IPS-11a (cell line): ENCODE measurements around the gene ALK.
"Not testable (repeated sequence)": the region's sequence is repeated elsewhere in the genome, so short reads cannot be mapped to it uniquely, and the experiment has no call there.

ENCODE experiments used
- H3K4me3 ChIP-seq: one replicate; pipeline ENCODE4 v1.5.1; 2013; ENCODE audit warnings: low read depth, low read length, control low read depth

The ALK gene

GRCh38 chr2:29761278-29761677 is 160.1 kb downstream of the ALK start:
- no peak overlapping the region for H3K4me3 ChIP-seq

- no peak overlapping the region for H3K4me3 ChIP-seq
Observed at GRCh38 chr2:29760008-29760407, 161.4 kb downstream of the ALK start.

- no peak overlapping the region for H3K4me3 ChIP-seq
Observed at GRCh38 chr2:29759360-29759759, 162.0 kb downstream of the ALK start.

GRCh38 chr2:29755829-29756228 is 165.6 kb downstream of the ALK start:
- no peak overlapping the region for H3K4me3 ChIP-seq

GRCh38 chr2:29755233-29755632 is 166.2 kb downstream of the ALK start:
- H3K4me3 ChIP-seq = no peak overlapping the region

- no peak overlapping the region for H3K4me3 ChIP-seq
Observed at GRCh38 chr2:29753671-29754444, 167.5 kb downstream of the ALK start.

GRCh38 chr2:29751390-29751789 is 170.0 kb downstream of the ALK start:
- H3K4me3 ChIP-seq = no peak overlapping the region

GRCh38 chr2:29750463-29750862 is 170.9 kb downstream of the ALK start:
- H3K4me3 ChIP-seq = not testable (repeated sequence)

GRCh38 chr2:29749843-29750242 is 171.5 kb downstream of the ALK start:
- H3K4me3 ChIP-seq = no peak overlapping the region

- H3K4me3 ChIP-seq = no peak overlapping the region
Observed at GRCh38 chr2:29749041-29749440, 172.3 kb downstream of the ALK start.

- no peak overlapping the region for H3K4me3 ChIP-seq
Observed at GRCh38 chr2:29747786-29748470, 173.5 kb downstream of the ALK start.

GRCh38 chr2:29744976-29745375 is 176.4 kb downstream of the ALK start:
- H3K4me3 ChIP-seq = no peak overlapping the region

- H3K4me3 ChIP-seq = no peak overlapping the region
Observed at GRCh38 chr2:29743516-29743915, 177.9 kb downstream of the ALK start.

GRCh38 chr2:29742656-29743055 is 178.7 kb downstream of the ALK start:
- no peak overlapping the region for H3K4me3 ChIP-seq

- no peak overlapping the region for H3K4me3 ChIP-seq
Observed at GRCh38 chr2:29741132-29741531, 180.3 kb downstream of the ALK start.

- no peak overlapping the region for H3K4me3 ChIP-seq
Observed at GRCh38 chr2:29733965-29734364, 187.4 kb downstream of the ALK start.

GRCh38 chr2:29733213-29733612 is 188.2 kb downstream of the ALK start:
- no peak overlapping the region for H3K4me3 ChIP-seq

- H3K4me3 ChIP-seq = no peak overlapping the region
Observed at GRCh38 chr2:29731948-29732347, 189.4 kb downstream of the ALK start.

GRCh38 chr2:29729932-29730331 is 191.5 kb downstream of the ALK start:
- H3K4me3 ChIP-seq = no peak overlapping the region

GRCh38 chr2:29729401-29729800 is 192.0 kb downstream of the ALK start:
- no peak overlapping the region for H3K4me3 ChIP-seq

GRCh38 chr2:29726976-29727375 is 194.4 kb downstream of the ALK start:
- no peak overlapping the region for H3K4me3 ChIP-seq

- no peak overlapping the region for H3K4me3 ChIP-seq
Observed at GRCh38 chr2:29725610-29726009, 195.8 kb downstream of the ALK start.

GRCh38 chr2:29724282-29724681 is 197.1 kb downstream of the ALK start:
- no peak overlapping the region for H3K4me3 ChIP-seq
